SK-N-SH treated with all-trans-retinoic acid at 6 μM for 48 hours (cell line): ENCODE data around the gene TNPO2.

Source experiments
- ATAC-seq: fragments of 200-7000 bp; cut with Tn5 transposase; 3 replicates; pipeline ENCODE4 v1.9.1; 2020; ENCODE audit warnings: mild to moderate bottlenecking, moderate library complexity
- CSDC2 ChIP-seq: fragments of 250-450 bp; sonication (Bioruptor Pico); IDR thresholded peaks from 2 replicates; pipeline ENCODE4 v1.5.0; 2020; ENCODE audit warnings: mild to moderate bottlenecking, moderate library complexity
- CSRNP3 ChIP-seq: fragments of 250-450 bp; sonication (Bioruptor Pico); IDR thresholded peaks from 2 replicates; pipeline ENCODE4 v1.5.1; 2021; ENCODE audit warnings: mild to moderate bottlenecking, moderate library complexity
- GLIS3 ChIP-seq: fragments of 250-450 bp; sonication (Bioruptor Pico); IDR thresholded peaks from 2 replicates; pipeline ENCODE4 v1.5.0; 2020; ENCODE audit warnings: mild to moderate bottlenecking, moderate library complexity
- ISL1 ChIP-seq: fragments of 250-450 bp; sonication (Bioruptor Pico); IDR thresholded peaks from 2 replicates; pipeline ENCODE4 v2.1.2; 2022; ENCODE audit warnings: mild to moderate bottlenecking, moderate library complexity
- OSR1 ChIP-seq: fragments of 250-450 bp; sonication (Bioruptor Pico); IDR thresholded peaks from 2 replicates; pipeline ENCODE4 v1.8.0; 2022; ENCODE audit warnings: moderate library complexity, mild to moderate bottlenecking, inconsistent platforms
- RARB ChIP-seq: fragments of 250-450 bp; sonication (Bioruptor Pico); IDR thresholded peaks from 2 replicates; pipeline ENCODE4 v1.8.0; 2021; ENCODE audit warnings: mild to moderate bottlenecking, moderate library complexity
- SNAI2 ChIP-seq: fragments of 250-450 bp; sonication (Bioruptor Pico); IDR thresholded peaks from 2 replicates; pipeline ENCODE4 v1.5.0; 2020; ENCODE audit warnings: mild to moderate bottlenecking, moderate library complexity
- TCF4 ChIP-seq: fragments of 250-450 bp; sonication (Bioruptor Pico); IDR thresholded peaks from 2 replicates; pipeline ENCODE4 v1.8.0; 2021; ENCODE audit warnings: mild to moderate bottlenecking, moderate library complexity, borderline replicate concordance
- ZNF565 ChIP-seq: fragments of 450-650 bp; formaldehyde crosslinking; conservative IDR thresholded peaks from 2 replicates; pipeline ENCODE4 v1.5.0; 2020; ENCODE audit warnings: low read depth, mild to moderate bottlenecking, moderate library complexity
- ZNF70 ChIP-seq: fragments of 450-650 bp; formaldehyde crosslinking; IDR thresholded peaks from 2 replicates; pipeline ENCODE4 v1.5.0; 2020; ENCODE audit warnings: mild to moderate bottlenecking, moderate library complexity
- TF ChIP-seq, protein P1 (sequence below): fragments of 250-450 bp; sonication (Bioruptor Pico); IDR thresholded peaks from 2 replicates; pipeline ENCODE4 v1.5.0; 2020; ENCODE audit warnings: mild to moderate bottlenecking, moderate library complexity

Gene TNPO2

GRCh38 chr19:12649941-12650340 lies 73.8 kb downstream of the TNPO2 start:
- no peak for ATAC-seq
- TF ChIP-seq SNAI2 (CRISPR knock-in tag) (no peak), CSRNP3 (no peak), CSDC2 (no peak), TCF4 (CRISPR knock-in tag) (no peak), OSR1 (CRISPR knock-in tag) (no peak), ZNF565 (no peak), ISL1 (no peak), ZNF70 (no peak), RARB (CRISPR knock-in tag) (no peak), GLIS3 (CRISPR knock-in tag) (no peak)
- TF ChIP-seq, protein P1, sequence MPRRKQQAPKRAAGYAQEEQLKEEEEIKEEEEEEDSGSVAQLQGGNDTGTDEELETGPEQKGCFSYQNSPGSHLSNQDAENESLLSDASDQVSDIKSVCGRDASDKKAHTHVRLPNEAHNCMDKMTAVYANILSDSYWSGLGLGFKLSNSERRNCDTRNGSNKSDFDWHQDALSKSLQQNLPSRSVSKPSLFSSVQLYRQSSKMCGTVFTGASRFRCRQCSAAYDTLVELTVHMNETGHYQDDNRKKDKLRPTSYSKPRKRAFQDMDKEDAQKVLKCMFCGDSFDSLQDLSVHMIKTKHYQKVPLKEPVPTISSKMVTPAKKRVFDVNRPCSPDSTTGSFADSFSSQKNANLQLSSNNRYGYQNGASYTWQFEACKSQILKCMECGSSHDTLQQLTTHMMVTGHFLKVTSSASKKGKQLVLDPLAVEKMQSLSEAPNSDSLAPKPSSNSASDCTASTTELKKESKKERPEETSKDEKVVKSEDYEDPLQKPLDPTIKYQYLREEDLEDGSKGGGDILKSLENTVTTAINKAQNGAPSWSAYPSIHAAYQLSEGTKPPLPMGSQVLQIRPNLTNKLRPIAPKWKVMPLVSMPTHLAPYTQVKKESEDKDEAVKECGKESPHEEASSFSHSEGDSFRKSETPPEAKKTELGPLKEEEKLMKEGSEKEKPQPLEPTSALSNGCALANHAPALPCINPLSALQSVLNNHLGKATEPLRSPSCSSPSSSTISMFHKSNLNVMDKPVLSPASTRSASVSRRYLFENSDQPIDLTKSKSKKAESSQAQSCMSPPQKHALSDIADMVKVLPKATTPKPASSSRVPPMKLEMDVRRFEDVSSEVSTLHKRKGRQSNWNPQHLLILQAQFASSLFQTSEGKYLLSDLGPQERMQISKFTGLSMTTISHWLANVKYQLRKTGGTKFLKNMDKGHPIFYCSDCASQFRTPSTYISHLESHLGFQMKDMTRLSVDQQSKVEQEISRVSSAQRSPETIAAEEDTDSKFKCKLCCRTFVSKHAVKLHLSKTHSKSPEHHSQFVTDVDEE (CRISPR knock-in tag) = no peak
